Muscle of leg (tissue), 11 donors: ENCODE data around the gene AIG1. TPM values are rescaled to one million over a fixed set of nuclear protein-coding genes. Genes with fewer than 3 reads are reported as not detected.
"Not testable (repeated sequence)": the region's sequence is repeated elsewhere in the genome, so short reads cannot be mapped to it uniquely, and the experiment has no call there.

Source experiments
- DNase-seq: peaks from one replicate; pipeline ENCODE4 v3.0.0; 2013
- H3K27ac ChIP-seq: one replicate; pipeline ENCODE4 v1.5.1; 2013; ENCODE audit warnings: mild to moderate bottlenecking, low read length, control low read depth
- H3K27me3 ChIP-seq: one replicate; pipeline ENCODE4 v1.6.1; 2013; ENCODE audit warnings: low read length; ENCODE audit not compliant: control insufficient read depth, insufficient read depth
- H3K36me3 ChIP-seq: one replicate; pipeline ENCODE4 v1.6.1; 2013; ENCODE audit warnings: low read length; ENCODE audit not compliant: control insufficient read depth, insufficient read depth
- H3K4me1 ChIP-seq: one replicate; pipeline ENCODE4 v1.6.1; 2013; ENCODE audit warnings: low read length; ENCODE audit not compliant: control insufficient read depth, insufficient read depth
- H3K4me3 ChIP-seq: one replicate; pipeline ENCODE4 v1.5.1; 2013; ENCODE audit warnings: low read length, control low read depth
- H3K9me3 ChIP-seq: replicated peaks from 2 replicates; pipeline ENCODE4 v1.6.1; 2013; ENCODE audit warnings: low read depth, low read length; ENCODE audit not compliant: control insufficient read depth
- WGBS: methylation state at CpG from one replicate; pipeline ENCODE4 v1.1.5; 2013; ENCODE audit warnings: missing lambda C conversion rate; ENCODE audit not compliant: insufficient coverage; 5-methylcytosine and 5-hydroxymethylcytosine counted together
- polyA plus RNA-seq, 8 donors: library from polyadenylated mRNA; unstranded; fragments of 120-200 nt; gene quantifications; one replicate each; pipeline versions ENCODE4 v1.2.1 to v1.2.3, GENCODE V29; 2013; ENCODE audit warnings: inconsistent platforms in 1 of 8, low replicate concordance in 1 of 8; ENCODE audit not compliant: insufficient read length in 8 of 8, insufficient read depth in 1 of 8
- total RNA-seq: library from RNA; stranded (reverse); fragments of 120-200 nt; gene quantifications from one replicate; pipeline ENCODE4 v1.2.4, GENCODE V29; 2013

The AIG1 gene
- total and polyA plus RNA-seq, 9 donors = 24.1 to 35.0 (median 30.2) TPM

- Histone ChIP-seq H3K27ac (no peak overlapping the region), H3K36me3 (no peaks in the 10 kb centered on the region), H3K4me1 (peaks cover 3% of the 10 kb centered on the region), H3K27me3 (no peaks in the 10 kb centered on the region), H3K4me3 (no peak overlapping the region), H3K9me3 (no peaks in the 10 kb centered on the region)
- 90% methylated on average over 6 of the region's 7 CpGs for WGBS
- DNase-seq = no peak
These were observed 229.5 kb downstream of the AIG1 start for GRCh38 chr6:143290206-143290605.

- Histone ChIP-seq H3K9me3 (no peaks in the 10 kb centered on the region), H3K27me3 (no peaks in the 10 kb centered on the region), H3K4me1 (peaks cover 3% of the 10 kb centered on the region), H3K4me3 (no peak overlapping the region), H3K36me3 (no peaks in the 10 kb centered on the region), H3K27ac (peak overlapping the region; percentile 62)
- DNase-seq = no peak
These were observed 232.8 kb downstream of the AIG1 start for GRCh38 chr6:143293523-143293922.

GRCh38 chr6:143294265-143294860 is 233.7 kb downstream of the AIG1 start:
- H3K27ac ChIP-seq = peak overlapping the region; percentile 62
- H3K27me3 ChIP-seq = no peaks in the 10 kb centered on the region
- H3K36me3 ChIP-seq = no peaks in the 10 kb centered on the region
- no peak overlapping the region for H3K4me3 ChIP-seq
- no CpG with 5 or more reads among the region's 1 CpG for WGBS
- no peak for DNase-seq
- no peaks in the 10 kb centered on the region for H3K9me3 ChIP-seq
- H3K4me1 ChIP-seq = peaks cover 3% of the 10 kb centered on the region

DNA sequence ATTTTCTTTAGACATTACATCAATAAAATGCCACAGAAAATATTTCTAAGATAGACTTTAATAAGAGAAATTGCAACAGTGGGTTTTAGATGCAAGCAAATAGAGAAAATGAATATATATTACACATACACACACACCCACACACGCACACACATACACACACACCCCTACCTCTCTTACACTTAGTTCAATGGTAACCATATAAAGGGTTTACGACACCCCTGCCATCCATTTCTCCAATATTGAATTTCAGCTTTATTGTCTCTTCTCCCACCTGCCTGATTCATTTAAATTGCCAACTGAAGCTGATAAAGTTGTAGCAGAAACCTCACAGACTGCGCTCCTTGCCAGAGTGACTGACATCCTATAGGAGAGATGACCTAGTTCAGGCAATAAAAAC is 235.2 kb downstream of the AIG1 start:
- no peaks in the 10 kb centered on the region for H3K36me3 ChIP-seq
- H3K27me3 ChIP-seq = no peaks in the 10 kb centered on the region
- H3K4me3 ChIP-seq = no peak overlapping the region
- no peaks in the 10 kb centered on the region for H3K9me3 ChIP-seq
- no peak overlapping the region for H3K27ac ChIP-seq
- no peak for DNase-seq
- peaks cover 3% of the 10 kb centered on the region for H3K4me1 ChIP-seq
- WGBS = no CpG with 5 or more reads among the region's 3 CpGs

- DNase-seq = no peak
- Histone ChIP-seq H3K4me1 (peaks cover 3% of the 10 kb centered on the region), H3K27ac (no peak overlapping the region), H3K9me3 (no peaks in the 10 kb centered on the region), H3K4me3 (no peak overlapping the region), H3K27me3 (no peaks in the 10 kb centered on the region), H3K36me3 (no peaks in the 10 kb centered on the region)
- WGBS = no CpG with 5 or more reads among the region's 1 CpG
These were observed 237.4 kb downstream of the AIG1 start for GRCh38 chr6:143298071-143298470.

DNA sequence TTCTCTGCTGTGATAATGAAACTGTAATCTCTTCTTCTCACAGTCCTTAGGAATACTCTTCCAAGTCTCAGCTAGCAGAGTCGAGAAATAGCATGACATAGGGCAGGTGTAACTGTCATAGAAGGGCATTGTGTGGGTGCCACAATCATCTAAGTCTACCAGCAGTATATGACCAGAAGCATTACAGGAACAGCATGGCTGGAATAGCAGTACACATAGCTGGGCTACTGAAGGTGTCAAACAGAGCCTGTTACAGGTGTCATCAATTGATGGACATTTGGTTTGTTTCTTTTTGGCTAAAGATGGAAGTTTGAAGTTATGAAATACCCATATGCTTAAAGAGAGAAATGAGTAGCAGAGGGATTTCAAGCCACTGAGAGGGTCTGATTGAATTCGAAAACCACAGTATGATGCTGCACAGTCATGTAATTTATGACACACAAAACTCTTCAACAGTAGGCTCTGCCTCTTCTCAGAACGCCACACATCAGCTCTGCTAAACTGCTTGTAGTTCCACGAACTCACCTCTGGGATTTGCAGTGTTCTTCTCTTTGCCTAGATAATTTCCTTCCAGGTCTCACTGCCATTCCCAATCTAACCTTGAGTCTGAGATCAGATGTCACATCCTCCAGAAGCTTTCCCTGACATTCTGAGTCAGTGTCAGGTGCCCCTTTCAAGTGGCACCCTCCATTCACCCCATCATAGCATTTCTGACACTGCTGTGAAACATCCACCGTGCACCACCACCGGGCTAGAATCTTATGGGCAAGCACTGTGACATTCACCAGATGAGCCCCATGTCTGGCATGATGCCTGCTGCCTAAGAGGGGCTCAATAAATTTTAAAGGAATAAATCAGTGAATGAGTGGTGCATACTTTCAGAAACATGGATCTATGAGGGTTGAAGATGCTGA is 238.8 kb downstream of the AIG1 start:
- Histone ChIP-seq H3K27me3 (no peaks in the 10 kb centered on the region), H3K36me3 (no peaks in the 10 kb centered on the region), H3K27ac (no peak overlapping the region), H3K9me3 (no peaks in the 10 kb centered on the region), H3K4me1 (no peaks in the 10 kb centered on the region), H3K4me3 (no peak overlapping the region)
- DNase-seq = no peak
- 56% methylated on average over 5 of the region's 6 CpGs for WGBS

DNA sequence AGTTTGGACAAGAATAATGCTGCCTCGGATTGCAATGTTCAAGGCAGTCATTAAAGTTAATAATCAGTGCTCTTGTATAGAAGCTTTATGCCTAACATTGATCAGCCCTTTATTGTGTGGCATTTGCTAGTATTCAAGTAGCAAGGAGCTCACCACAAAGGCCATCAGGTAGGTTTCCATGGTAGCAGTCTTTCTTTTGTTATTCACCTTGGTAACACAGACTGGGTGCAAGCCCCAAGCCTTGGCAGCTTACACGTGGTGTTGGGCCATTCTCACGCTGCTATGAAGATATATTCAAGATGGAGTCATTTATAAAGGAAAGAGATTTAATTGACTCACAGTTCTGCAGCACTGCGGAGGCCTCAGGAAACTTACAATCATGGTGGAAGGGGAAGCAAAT is 240.5 kb downstream of the AIG1 start:
- no peak overlapping the region for H3K4me3 ChIP-seq
- H3K4me1 ChIP-seq = no peaks in the 10 kb centered on the region
- DNase-seq = no peak
- 43% methylated on average over 2 of the region's 4 CpGs for WGBS
- no peaks in the 10 kb centered on the region for H3K27me3 ChIP-seq
- no peak overlapping the region for H3K27ac ChIP-seq
- H3K36me3 ChIP-seq = no peaks in the 10 kb centered on the region
- no peaks in the 10 kb centered on the region for H3K9me3 ChIP-seq

GRCh38 chr6:143307760-143308159 is 247.1 kb downstream of the AIG1 start:
- not testable (repeated sequence) for H3K36me3 ChIP-seq, H3K4me1 ChIP-seq, H3K27me3 ChIP-seq, H3K4me3 ChIP-seq, H3K9me3 ChIP-seq, DNase-seq, H3K27ac ChIP-seq
- 100% methylated on average over 1 of the region's 10 CpGs for WGBS

DNA sequence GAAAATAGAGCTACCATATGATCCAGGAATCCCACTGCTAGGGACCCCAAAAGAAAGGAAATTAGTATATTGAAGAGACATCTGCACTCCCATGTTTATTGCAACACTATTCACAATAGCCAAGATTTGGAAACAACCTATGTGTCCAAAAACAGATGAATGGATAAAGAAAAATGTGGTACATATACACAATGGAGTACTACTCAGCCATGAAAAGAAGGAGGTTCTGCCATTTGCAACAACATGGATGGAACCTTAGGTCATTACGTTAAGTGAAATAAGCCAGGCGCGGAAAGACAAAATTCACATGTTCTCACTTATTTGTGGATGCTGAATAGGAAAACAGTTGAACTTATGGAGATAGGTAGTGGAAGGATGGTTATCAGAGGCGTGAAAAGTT is 252.5 kb downstream of the AIG1 start:
- H3K4me3 ChIP-seq = no peak overlapping the region
- no peak for DNase-seq
- no peaks in the 10 kb centered on the region for H3K36me3 ChIP-seq
- H3K27me3 ChIP-seq = no peaks in the 10 kb centered on the region
- no peak overlapping the region for H3K27ac ChIP-seq
- WGBS = 94% methylated on average over 3 of the region's 4 CpGs
- H3K4me1 ChIP-seq = no peaks in the 10 kb centered on the region
- H3K9me3 ChIP-seq = peaks cover 2% of the 10 kb centered on the region

DNA sequence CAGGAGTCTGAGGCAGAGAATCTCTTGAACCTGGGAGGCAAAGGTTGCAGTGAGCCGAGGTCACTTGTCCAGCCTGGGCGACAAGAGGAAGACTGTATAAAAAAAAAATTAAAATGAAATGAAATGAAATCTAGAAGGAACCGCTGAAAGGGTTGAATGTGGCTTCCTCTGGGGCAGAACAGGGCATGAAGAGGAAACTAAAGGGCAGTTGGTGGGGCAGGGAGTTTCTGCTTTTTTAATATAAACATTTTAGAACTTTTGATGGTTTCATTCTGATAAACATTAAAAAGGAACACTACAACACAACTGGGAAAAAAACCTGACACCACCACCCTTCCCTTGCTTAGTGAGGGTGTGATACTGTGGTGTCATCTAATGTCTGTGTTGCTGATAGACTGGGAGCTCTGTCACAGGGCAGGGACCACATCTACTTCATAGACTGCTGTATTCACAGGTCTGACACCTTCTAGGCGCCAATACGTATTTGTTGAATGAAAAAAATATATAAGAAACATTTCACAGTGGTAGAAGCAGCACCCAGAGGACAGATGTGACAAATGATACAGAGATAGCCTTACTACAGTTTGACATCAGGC is 260.9 kb downstream of the AIG1 start:
- Histone ChIP-seq H3K4me1 (no peaks in the 10 kb centered on the region), H3K4me3 (no peak overlapping the region), H3K9me3 (peaks cover 7% of the 10 kb centered on the region), H3K27ac (no peak overlapping the region), H3K27me3 (no peaks in the 10 kb centered on the region), H3K36me3 (no peaks in the 10 kb centered on the region)
- no peak for DNase-seq
- 94% methylated on average over 2 of the region's 5 CpGs for WGBS
